ENCODE results near the gene DNAJC15. TPM values are rescaled to one million over a fixed set of nuclear protein-coding genes. Genes with fewer than 3 reads are reported as not detected.
A peak's percentile ranks its signal among the peaks of the same experiment; 100 is the strongest.

Gene DNAJC15
- total and polyA plus RNA-seq, 5 donors, result 21.8 to 44.4 (median 31.5) TPM

DNA sequence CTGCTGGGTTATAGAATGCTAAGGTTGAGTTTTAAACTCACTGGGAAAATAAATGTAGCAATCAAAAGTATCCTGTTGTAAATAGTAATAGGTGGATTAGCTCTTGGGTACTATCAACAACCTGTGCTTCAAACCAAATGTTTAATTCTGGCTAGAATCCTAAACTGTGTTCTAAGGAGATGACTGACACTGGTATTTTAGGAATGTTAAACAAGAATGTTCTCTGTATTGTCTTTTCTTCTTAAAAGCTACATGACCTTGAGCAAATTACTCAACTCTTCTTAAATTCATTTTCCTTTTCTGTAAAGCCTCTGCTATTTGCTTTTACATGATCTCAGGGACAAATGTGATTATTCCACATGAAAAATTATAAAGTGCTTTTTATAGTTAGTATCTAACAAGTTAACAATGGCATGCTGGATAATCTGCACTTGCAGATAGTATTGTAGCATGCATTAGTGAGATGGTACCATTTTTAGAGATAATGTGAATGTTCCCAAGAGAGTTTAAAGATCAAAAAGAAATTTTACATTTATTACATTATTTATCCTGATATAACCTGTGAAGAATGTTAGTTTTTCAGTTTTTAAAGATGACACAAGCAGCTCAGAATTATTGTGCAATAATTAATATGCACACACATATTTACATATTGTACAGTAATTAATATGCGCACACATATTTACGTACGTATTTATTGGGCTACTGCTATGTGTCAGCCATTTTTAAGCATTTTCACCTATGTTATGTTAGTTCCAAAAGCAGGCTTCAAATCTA, 17.7 kb upstream of the DNAJC15 start:
- Histone ChIP-seq H3K9me3 (ENCODE audit: control insufficient read depth, low read length) (no peaks in the 10 kb centered on the region), H3K4me3 (ENCODE audit: low read length) (no peak overlapping the region), H3K27me3 (ENCODE audit: control insufficient read depth, insufficient read depth) (no peaks in the 10 kb centered on the region), H3K27ac (ENCODE audit: low read length) (no peak overlapping the region), H3K4me1 (ENCODE audit: control insufficient read depth, insufficient read depth, low read length) (no peaks in the 10 kb centered on the region)
- 93% methylated on average over 3 of the region's 3 CpGs for WGBS
- DNase-seq, result no peak
- intact Hi-C loops (cut with DNase I), result no loop called here
- ATAC-seq, result no peak

DNA sequence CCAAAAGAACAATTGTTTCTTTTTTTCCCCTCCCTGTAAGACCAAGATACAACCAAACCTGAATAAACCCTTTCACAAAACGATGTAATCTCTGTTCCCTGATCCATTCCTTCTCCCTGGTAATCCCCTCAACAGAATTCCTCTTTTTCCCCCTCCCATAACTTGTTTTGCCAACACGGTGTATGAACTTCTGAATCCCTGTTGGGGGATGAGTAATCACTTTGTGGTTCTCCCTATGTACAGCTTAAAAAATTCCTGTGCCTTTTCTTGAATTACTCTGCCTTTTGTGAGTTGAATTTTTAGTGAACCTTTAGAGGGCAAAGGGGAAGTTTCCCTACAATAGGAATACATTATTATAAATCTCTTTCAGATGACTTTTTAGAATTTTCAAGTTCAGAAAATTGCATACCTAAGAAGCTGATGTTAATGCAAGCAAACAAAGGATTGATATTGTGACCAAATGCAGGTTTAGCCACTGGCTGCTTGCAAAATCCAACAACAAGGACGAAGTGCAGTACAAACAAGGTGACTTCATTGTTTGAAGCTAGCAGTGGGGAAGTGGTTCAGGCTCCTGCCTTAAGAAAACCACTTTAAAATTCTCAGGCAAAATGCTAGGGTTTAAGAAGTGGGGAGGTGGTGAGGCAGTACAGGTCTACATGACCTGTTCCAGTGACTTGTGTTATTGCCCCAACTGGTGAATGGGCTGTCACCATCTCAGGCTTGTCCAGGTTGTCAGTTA, 16.3 kb upstream of the DNAJC15 start:
- H3K27me3 ChIP-seq (ENCODE audit: control insufficient read depth, insufficient read depth), result no peaks in the 10 kb centered on the region
- DNase-seq (no peak), ATAC-seq (no peak)
- 66% methylated on average over 3 of the region's 3 CpGs for WGBS
- H3K4me3 ChIP-seq (ENCODE audit: low read length), result no peak overlapping the region
- H3K4me1 ChIP-seq (ENCODE audit: control insufficient read depth, insufficient read depth, low read length), result no peaks in the 10 kb centered on the region
- intact Hi-C loops (cut with DNase I), result no loop called here
- no peak overlapping the region for H3K27ac ChIP-seq (ENCODE audit: low read length)
- H3K9me3 ChIP-seq (ENCODE audit: control insufficient read depth, low read length), result no peaks in the 10 kb centered on the region

DNA sequence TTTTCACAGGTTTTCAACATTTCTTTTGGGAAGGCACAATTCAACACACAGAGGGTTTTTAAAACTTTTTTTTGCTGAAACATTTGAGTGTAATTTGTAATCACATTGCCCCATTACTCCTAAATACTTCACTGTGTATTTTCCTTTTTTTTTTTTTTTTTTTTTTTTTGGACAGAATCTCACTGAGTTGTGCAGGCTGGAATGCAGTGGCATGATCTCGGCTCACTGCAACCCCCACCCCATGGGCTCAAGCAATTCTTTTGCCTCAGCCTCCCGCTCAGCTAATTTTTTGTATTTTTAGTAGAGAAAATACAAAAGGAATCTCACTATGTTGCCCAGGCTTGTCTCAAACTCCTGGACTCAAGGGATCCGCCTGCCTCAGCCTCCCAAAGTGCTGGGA, 14.8 kb upstream of the DNAJC15 start:
- no peaks in the 10 kb centered on the region for H3K4me1 ChIP-seq (ENCODE audit: control insufficient read depth, insufficient read depth, low read length)
- 84% methylated on average over 3 of the region's 3 CpGs for WGBS
- no peak overlapping the region for H3K4me3 ChIP-seq (ENCODE audit: low read length)
- no peaks in the 10 kb centered on the region for H3K9me3 ChIP-seq (ENCODE audit: control insufficient read depth, low read length)
- no peak for DNase-seq
- intact Hi-C loops (cut with DNase I), result no loop called here
- H3K27me3 ChIP-seq (ENCODE audit: control insufficient read depth, insufficient read depth), result no peaks in the 10 kb centered on the region
- ATAC-seq, result no peak
- H3K27ac ChIP-seq (ENCODE audit: low read length), result no peak overlapping the region

- Histone ChIP-seq H3K27ac (ENCODE audit: low read length) (no peak overlapping the region), H3K4me1 (ENCODE audit: control insufficient read depth, insufficient read depth, low read length) (no peaks in the 10 kb centered on the region), H3K4me3 (ENCODE audit: low read length) (no peak overlapping the region), H3K9me3 (ENCODE audit: control insufficient read depth, low read length) (no peaks in the 10 kb centered on the region), H3K27me3 (ENCODE audit: control insufficient read depth, insufficient read depth) (no peaks in the 10 kb centered on the region)
- 91% methylated on average over 1 of the region's 1 CpG for WGBS
- intact Hi-C loops (cut with DNase I), result no loop called here
- no peak for ATAC-seq
- DNase-seq, result no peak
Observed at GRCh38 chr13:43009506-43009905, 13.9 kb upstream of the DNAJC15 start.

DNA sequence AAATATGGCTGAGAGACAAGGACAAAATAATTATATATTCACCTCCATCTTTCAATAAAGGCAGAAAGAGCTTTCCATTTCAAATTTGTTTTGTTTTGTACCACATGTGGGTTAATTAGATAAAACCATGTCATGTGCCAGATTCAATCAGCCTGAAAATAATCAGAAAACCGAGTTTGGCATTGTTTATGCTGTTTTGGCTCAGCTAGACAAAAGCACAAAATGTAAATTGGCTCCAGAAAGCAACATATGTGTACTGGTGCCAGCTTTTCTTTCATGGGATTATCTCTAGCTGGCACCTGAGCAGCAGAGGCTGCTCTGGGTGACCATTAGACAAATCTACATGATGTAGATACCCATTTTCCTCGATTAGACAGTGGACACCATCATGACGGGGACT, 9.2 kb upstream of the DNAJC15 start:
- no peaks in the 10 kb centered on the region for H3K9me3 ChIP-seq (ENCODE audit: control insufficient read depth, low read length)
- no peak for ATAC-seq
- no peaks in the 10 kb centered on the region for H3K4me1 ChIP-seq (ENCODE audit: control insufficient read depth, insufficient read depth, low read length)
- H3K27me3 ChIP-seq (ENCODE audit: control insufficient read depth, insufficient read depth), result no peaks in the 10 kb centered on the region
- H3K27ac ChIP-seq (ENCODE audit: low read length), result no peak overlapping the region
- 72% methylated on average over 3 of the region's 3 CpGs for WGBS
- intact Hi-C loops (cut with DNase I), result no loop called here
- DNase-seq, result no peak
- H3K4me3 ChIP-seq (ENCODE audit: low read length), result no peak overlapping the region

DNA sequence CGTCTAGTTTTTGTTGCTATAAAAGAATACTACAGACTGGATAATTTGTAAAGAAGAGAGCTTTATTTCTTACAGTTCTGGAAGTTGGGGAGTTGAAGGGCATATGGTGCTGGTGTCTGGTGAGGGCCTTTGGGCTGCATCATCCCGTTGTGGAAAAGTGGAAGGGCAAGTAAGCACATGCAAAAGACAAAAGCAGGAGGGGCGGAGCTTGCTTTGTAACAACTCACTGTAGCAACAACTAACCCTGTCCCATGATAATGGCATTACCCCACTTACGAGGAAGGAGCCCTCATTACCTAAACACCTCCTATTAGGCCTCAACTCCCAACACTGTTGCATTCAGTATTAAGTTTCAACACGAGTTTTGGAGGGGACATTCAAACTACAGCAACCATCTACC, 7.2 kb upstream of the DNAJC15 start:
- WGBS, result 89% methylated on average over 5 of the region's 5 CpGs
- H3K27me3 ChIP-seq (ENCODE audit: control insufficient read depth, insufficient read depth), result no peaks in the 10 kb centered on the region
- no peaks in the 10 kb centered on the region for H3K4me1 ChIP-seq (ENCODE audit: control insufficient read depth, insufficient read depth, low read length)
- intact Hi-C loops (cut with DNase I), result no loop called here
- H3K27ac ChIP-seq (ENCODE audit: low read length), result no peak overlapping the region
- no peaks in the 10 kb centered on the region for H3K9me3 ChIP-seq (ENCODE audit: control insufficient read depth, low read length)
- DNase-seq (no peak), ATAC-seq (no peak)
- no peak overlapping the region for H3K4me3 ChIP-seq (ENCODE audit: low read length)

DNA sequence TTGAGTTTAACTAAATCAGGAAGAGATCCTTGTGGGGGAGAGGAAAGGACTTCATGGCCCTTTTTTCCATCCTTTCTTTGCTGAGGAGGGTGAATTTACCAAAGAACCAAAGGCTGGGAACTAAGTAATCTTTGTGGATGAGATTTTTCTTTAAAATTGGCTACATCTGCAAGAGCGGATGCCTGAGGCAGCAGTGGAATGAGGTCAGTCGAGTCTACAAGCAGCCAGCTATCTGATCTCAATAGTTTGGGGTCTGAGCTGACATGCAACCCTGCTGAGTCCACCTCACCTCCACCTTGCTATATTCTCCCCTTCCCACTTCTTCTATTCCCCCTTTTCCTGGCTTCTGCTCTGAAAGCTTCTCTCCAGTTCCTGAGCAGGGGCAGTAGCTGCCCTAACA, 3.6 kb upstream of the DNAJC15 start:
- intact Hi-C loops (cut with DNase I), result no loop called here
- WGBS, result 56% methylated on average over 2 of the region's 2 CpGs

DNA sequence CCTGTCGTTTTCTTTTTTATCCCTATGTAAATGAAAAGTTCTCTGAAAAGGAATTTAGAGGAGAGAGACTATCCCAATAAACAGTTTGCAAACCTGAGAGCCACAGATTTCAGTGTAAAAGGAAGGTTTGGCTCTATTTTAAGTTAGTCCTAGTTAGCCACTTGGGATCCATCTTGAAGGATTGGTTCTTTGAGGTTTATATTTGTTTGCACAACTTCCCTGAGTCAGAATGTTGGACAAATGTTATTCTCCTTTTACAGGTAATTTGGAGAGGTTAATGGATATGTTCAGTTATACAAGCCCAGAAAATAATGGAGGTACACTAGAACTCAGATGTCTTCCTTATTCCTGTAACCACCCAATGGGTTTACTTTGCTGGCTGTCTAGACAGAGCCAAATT, 2.6 kb upstream of the DNAJC15 start:
- ATAC-seq (no peak), DNase-seq (no peak)
- Histone ChIP-seq H3K9me3 (ENCODE audit: control insufficient read depth, low read length) (no peaks in the 10 kb centered on the region), H3K27ac (ENCODE audit: low read length) (no peak overlapping the region), H3K27me3 (ENCODE audit: control insufficient read depth, insufficient read depth) (no peaks in the 10 kb centered on the region), H3K4me1 (ENCODE audit: control insufficient read depth, insufficient read depth, low read length) (peaks cover 6% of the 10 kb centered on the region), H3K4me3 (ENCODE audit: low read length) (no peak overlapping the region)
- 79% methylated on average over 1 of the region's 1 CpG for WGBS
- intact Hi-C loops (cut with DNase I), result no loop called here

More for the DNA sequence above, 3.6 kb upstream of the DNAJC15 start:
- Histone ChIP-seq H3K27me3 (ENCODE audit: control insufficient read depth, insufficient read depth) (no peaks in the 10 kb centered on the region), H3K4me3 (ENCODE audit: low read length) (no peak overlapping the region), H3K27ac (ENCODE audit: low read length) (no peak overlapping the region), H3K9me3 (ENCODE audit: control insufficient read depth, low read length) (no peaks in the 10 kb centered on the region), H3K4me1 (ENCODE audit: control insufficient read depth, insufficient read depth, low read length) (peaks cover 3% of the 10 kb centered on the region)
- no peak for ATAC-seq
- no peak for DNase-seq

DNA sequence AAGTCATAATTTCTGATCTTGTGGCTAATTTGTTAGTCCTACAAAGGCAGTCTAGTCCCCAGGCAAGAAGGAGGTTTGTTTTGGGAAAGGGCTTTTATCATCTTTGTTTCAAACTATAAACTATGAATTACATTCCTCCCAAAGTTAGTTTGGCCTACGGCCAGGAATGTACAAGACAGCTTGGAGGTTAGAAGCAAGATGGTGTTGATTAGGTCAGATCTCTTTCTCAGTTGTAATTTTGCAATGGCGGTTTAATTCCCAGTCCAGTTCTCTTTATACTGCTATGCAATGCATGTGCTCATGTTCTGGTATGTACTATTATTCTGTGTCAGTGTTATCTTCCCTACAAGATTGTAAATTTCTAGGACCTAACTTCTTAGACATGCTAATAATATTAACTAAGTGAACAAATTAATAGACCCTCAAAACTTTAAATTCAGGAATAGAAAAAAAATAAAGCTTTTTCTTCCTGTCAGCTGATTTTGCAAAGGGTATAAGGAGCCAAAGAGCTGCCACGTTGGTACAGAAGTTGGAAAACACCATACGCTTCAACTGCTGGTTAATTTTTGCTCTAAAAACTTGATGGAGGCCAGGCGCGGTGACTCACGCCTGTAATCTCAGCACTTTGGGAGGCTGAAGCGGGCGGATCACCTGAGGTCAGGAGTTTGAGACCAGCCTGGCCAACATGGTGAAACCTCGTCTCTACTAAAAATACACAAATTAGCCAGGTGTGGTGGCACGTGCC, 1.3 kb upstream of the DNAJC15 start:
- no peak for DNase-seq
- intact Hi-C loops (cut with DNase I), result no loop called here
- Histone ChIP-seq H3K4me1 (ENCODE audit: control insufficient read depth, insufficient read depth, low read length) (peaks cover 6% of the 10 kb centered on the region), H3K4me3 (ENCODE audit: low read length) (no peak overlapping the region), H3K27ac (ENCODE audit: low read length) (no peak overlapping the region), H3K9me3 (ENCODE audit: control insufficient read depth, low read length) (no peaks in the 10 kb centered on the region), H3K27me3 (ENCODE audit: control insufficient read depth, insufficient read depth) (no peaks in the 10 kb centered on the region)
- WGBS, result 85% methylated on average over 11 of the region's 11 CpGs
- no peak for ATAC-seq

DNA sequence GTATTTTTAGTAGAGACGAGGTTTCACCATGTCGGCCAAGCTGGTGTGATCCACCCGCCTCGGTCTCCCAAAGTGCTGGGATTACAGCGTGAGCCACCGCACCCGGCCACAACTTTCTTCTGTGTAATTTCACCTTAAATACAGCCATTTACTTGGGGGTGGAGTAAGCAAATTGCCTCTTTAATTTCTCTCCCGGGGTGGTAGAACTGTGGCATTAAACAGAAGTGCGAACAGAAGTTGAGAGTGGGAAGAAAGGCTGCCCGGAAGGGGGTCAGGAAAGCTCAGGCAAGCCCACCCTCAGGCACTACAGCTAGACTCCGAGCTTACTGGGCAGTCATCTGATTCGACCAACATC, 475 bp upstream of the DNAJC15 start:
- intact Hi-C loops (cut with DNase I), result no loop called here
- H3K4me3 ChIP-seq (ENCODE audit: low read length), result peak overlapping the region; percentile 97
- ATAC-seq (peak in 1 of 2 donors; percentile 2), DNase-seq (no peak)
- peak overlapping the region; percentile 98 for H3K27ac ChIP-seq (ENCODE audit: low read length)
- no peaks in the 10 kb centered on the region for H3K27me3 ChIP-seq (ENCODE audit: control insufficient read depth, insufficient read depth)
- H3K9me3 ChIP-seq (ENCODE audit: control insufficient read depth, low read length), result no peaks in the 10 kb centered on the region
- 50% methylated on average over 12 of the region's 12 CpGs for WGBS
- H3K4me1 ChIP-seq (ENCODE audit: control insufficient read depth, insufficient read depth, low read length), result peaks cover 6% of the 10 kb centered on the region

- Histone ChIP-seq H3K27me3 (ENCODE audit: control insufficient read depth, insufficient read depth) (no peaks in the 10 kb centered on the region), H3K27ac (ENCODE audit: low read length) (no peak overlapping the region), H3K4me1 (ENCODE audit: control insufficient read depth, insufficient read depth, low read length) (peaks cover 8% of the 10 kb centered on the region), H3K9me3 (ENCODE audit: control insufficient read depth, low read length) (no peaks in the 10 kb centered on the region), H3K4me3 (ENCODE audit: low read length) (no peak overlapping the region)
- intact Hi-C loops (cut with DNase I), result no loop called here
- DNase-seq (no peak), ATAC-seq (no peak)
- WGBS, result 34% methylated on average over 2 of the region's 2 CpGs
Observed at GRCh38 chr13:43026262-43026661, 2.9 kb downstream of the DNAJC15 start.

Measured in right cardiac atrium (tissue), 5 donors.